Dermis blood vessel endothelial cell (primary cell): ENCODE results near the gene STUB1. TPM values are rescaled to one million over a fixed set of nuclear protein-coding genes. Genes with fewer than 3 reads are reported as not detected.

ENCODE experiments used
- DNase-seq: peaks from one replicate; pipeline ENCODE4 v3.0.0; 2010
- total RNA-seq: library from RNA; depleted of rRNA; stranded (reverse); fragments of >200 nt; gene quantifications from 2 replicates; pipeline ENCODE4 v1.2.3, GENCODE V29; 2014

STUB1 gene
- total RNA-seq, 1 donor from 2014 or later = 94.1 TPM

DNA sequence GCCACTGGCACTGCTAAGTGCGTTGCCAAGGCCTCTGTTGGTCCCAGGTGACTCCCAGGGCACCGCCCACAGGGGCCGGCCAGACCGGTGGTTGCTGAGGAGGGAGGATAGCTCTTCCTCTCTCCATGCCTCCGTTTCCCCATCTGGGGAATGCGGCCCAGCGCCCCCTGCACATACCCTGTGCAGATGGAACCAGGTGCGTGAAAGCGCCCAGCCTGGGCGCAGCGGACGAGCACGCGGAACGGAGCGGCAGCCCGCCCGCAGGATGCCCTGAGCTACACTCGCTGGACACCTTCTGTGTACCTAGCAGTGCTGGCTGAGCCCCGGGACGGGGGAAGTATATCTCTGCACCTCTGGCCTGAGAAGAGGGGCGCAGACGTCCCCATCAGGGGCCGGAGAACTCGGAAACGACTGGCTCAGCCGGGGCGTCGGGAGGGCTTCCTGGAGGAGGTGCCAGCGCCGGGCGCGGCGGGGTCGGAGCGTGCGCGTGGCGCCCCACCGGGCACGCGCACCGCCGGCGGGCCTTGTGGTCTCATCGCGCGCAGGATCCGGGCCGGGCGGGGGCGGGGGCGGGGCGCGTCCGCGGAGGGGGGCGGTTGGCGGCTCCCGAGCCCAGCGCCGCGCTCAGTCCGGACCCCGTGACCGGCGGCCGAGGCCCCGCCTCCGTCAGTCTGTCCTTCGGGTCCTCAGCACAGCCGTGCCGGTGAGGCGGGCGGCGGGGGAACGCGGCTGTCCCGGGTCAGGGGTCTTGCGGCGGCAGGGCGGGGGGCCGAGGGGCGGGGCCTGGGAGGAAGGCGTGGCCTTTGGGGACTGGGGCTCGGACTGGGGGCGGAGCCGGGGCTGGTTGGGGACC lies 46.5 kb downstream of the STUB1 start, which contains the start of the genes CCDC78 and HAGHL:
Gene CCDC78, minus strand, starts transcription at position 6 of the 853 bp plus-strand sequence. CDS start 76 bp downstream, outside the sequence.
Gene HAGHL, plus strand, starts transcription at position 669 of the 853 bp plus-strand sequence. CDS start 404 bp downstream, outside the sequence.
- DNase-seq = no peak

GRCh38 chr16:727291-727977 lies 47.2 kb downstream of the STUB1 start:
- DNase-seq = no peak

DNA sequence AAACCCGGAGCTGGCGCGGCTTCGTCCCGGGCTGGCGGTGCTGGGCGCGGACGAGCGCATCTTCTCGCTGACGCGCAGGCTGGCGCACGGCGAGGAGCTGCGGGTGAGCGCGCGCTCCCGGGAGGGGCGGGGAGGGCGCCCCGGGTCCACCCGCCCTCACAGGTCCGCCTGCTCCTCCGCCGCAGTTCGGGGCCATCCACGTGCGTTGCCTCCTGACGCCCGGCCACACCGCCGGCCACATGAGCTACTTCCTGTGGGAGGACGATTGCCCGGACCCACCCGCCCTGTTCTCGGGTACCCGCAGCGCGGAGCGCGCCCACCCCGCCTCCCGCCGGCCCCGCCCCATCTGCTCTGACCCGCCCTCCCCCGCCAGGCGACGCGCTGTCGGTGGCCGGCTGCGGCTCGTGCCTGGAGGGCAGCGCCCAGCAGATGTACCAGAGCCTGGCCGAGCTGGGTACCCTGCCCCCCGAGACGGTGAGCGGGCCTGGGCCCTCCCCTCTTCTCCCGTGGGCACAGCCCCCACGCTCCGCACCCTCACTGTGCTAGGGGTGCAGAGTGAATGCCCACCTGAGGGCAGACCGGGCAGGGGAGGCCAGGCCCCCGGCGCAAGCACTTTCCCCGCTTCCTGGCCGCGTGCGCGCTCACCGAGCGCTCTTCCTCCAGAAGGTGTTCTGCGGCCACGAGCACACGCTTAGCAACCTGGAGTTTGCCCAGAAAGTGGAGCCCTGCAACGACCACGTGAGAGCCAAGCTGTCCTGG lies 48.1 kb downstream of the STUB1 start:
- DNase-seq = peak; percentile 49

DNA sequence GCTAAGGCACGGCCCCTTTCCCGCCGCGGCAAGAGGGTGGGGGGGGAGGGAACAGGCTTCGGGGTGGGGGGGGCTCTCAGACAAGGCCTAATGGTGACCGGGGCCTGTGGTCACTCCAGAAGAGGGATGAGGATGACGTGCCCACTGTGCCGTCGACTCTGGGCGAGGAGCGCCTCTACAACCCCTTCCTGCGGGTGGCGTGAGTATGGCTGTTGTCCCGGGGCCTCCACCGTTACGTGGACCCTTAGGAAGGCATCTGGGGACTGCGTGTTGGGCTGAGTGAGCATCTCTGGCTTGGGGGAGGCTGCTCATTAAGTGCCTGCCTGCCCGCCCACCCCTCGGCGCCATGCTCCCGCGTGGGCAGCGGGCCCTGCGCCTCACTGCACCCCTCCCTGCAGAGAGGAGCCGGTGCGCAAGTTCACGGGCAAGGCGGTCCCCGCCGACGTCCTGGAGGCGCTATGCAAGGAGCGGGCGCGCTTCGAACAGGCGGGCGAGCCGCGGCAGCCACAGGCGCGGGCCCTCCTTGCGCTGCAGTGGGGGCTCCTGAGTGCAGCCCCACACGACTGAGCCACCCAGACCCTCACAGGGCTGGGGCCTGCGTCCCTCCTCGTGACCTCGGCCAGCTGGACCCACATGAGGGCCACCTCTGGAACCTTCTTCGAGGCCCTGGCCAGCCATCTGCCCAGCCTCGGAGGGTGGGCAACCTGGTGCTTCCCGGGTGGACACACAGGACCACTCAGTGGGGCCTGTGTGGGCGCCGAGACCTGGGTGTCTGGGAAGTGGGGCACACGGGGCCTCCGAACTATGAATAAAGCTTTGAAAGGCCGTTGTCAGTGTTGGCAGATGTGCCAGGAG lies 48.9 kb downstream of the STUB1 start:
- no peak for DNase-seq

DNA sequence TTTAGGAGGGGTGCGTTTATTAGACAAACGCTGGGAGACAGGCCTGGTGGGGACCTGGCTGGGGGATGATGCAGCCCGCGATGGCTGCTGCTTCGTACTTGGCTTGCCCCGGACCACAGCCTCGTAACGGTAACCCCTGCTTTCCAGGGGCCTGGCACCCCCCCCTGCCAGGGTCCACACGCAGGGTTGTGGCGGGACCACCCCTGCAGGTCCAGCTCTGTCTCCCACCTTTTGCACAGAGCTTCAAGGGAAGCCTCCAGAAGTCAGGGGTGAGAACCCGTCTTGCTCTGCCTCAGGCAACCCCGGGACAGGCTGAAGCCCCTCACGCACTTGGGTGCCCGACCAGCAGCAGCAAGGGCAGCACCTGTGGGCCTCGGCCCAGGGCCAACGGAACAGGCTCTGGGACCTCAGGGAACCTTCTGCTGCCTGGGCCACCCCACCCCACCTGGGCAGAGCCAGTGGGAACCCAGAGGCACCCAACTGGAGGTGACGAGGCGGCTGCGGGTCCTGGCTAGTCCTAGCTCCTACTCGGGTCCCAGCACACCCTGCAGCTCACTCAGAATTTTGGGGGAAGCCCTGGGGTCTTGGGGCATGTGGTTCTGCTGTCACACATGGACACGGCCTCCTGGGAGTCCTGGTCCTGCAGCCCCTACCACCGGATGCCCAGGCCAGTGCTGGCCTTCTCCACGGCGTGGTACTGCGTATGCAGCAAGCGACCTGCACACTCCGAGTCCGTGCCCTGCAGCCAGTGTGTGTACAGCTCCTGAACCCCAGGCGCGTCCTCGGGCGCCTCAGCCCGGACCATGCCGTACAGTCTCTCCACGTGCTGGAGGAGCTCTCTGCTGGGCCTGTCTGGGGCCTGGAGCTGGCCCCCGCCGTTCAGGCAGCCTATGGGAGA lies 49.8 kb downstream of the STUB1 start:
- no peak for DNase-seq

DNA sequence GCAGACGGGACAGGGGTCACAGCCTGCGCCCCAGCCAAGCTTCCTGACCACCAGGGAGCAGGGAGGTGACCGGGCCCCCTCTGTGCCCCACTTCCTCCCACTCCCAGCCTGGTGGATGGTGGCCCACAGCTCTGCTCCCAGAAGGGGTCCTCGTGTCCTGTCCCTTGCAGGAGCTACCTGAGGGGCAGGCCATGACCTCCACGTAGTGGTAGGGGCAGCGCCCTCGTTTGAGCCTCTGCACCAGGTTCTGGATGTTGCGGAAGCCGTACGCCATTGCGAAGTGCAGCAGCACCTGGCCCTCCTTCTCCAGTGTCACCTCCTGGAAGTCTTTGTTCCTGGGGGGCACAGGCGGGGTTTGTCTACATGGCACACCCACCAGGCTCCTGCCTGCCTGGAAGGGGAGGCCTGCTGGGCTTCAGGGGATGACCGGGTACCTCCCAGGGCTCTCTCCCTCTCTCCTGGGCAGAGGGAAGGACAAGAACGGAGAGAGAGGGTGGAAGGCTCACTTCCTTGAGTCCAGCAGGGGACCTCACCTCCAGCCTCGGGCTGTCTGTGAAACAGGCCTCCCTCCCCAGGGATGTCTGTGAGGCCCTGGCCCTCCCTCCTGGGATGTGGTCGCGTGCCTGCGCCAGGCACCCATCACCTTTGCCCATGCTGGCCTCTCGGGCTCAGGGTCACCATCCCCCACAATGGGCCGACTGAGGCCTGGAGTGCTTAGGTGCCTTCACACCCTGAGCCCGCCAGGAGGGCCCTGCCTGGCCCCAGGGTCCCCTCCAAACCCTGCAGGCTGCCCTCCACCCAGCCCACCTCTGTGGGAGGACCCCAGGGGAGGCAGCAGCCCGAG lies 50.7 kb downstream of the STUB1 start:
- no peak for DNase-seq

DNA sequence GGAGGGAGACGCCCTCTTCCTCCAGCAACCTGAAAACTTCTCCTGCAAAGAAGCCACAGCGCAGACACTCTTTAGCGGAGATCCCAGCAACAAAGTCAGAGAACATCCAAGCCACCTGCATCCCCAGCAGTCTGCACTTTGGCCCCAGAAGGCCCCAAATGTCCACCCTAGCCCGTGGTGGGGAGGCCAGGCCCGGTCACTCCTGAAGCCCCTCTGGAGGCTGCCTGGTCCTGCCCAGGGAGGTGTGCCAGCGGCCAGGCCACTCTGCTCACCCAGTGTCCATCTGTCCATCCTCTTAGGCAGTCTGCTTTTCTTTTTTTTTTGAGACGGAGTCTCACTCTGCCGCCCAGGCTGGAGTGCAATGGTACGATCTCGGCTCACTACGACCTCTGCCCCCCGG lies 52.1 kb downstream of the STUB1 start:
- DNase-seq = no peak

Other genes with a start within 250 kb of the STUB1 start
- gene CAPN15, start 152.7 kb upstream of the STUB1 start, total RNA-seq = 50.5 and 83.4 TPM in 2 replicates
- not detected in 2 replicates for gene PRR35, start 120.0 kb upstream of the STUB1 start, total RNA-seq
- 1.9 and 2.7 TPM in 2 replicates for gene NHLRC4, start 113.4 kb upstream of the STUB1 start, total RNA-seq
- 25.4 and 32.2 TPM in 2 replicates for gene PIGQ, start 110.4 kb upstream of the STUB1 start, total RNA-seq
- 13.3 and 14.1 TPM in 2 replicates for gene RAB40C, start 90.3 kb upstream of the STUB1 start, total RNA-seq
- gene WFIKKN1, start 49.4 kb upstream of the STUB1 start, total RNA-seq = 0.14 and 0.17 TPM in 2 replicates
- gene METTL26, start 44.1 kb upstream of the STUB1 start, total RNA-seq = 76.4 and 83.6 TPM in 2 replicates
- 11.2 and 12.6 TPM in 2 replicates for gene MCRIP2, start 38.6 kb upstream of the STUB1 start, total RNA-seq
- gene WDR90, start 31.0 kb upstream of the STUB1 start, total RNA-seq = 10.7 and 15.1 TPM in 2 replicates
- 32.9 and 49.0 TPM in 2 replicates for gene RHOT2, start 12.3 kb upstream of the STUB1 start, total RNA-seq
- gene RHBDL1, start 4.7 kb upstream of the STUB1 start, total RNA-seq = 0.05 and 0.51 TPM in 2 replicates
- 34.9 and 45.7 TPM in 2 replicates for gene JMJD8, start 3.9 kb downstream of the STUB1 start, total RNA-seq
- gene WDR24, start 10.0 kb downstream of the STUB1 start, total RNA-seq = 2.7 and 5.3 TPM in 2 replicates
- gene FBXL16, start 25.4 kb downstream of the STUB1 start, total RNA-seq = 0.05 TPM in 1 of 2 replicates, not detected in the other
- gene METRN, start 34.7 kb downstream of the STUB1 start, total RNA-seq = 34.9 and 41.7 TPM in 2 replicates
- 25.5 and 47.5 TPM in 2 replicates for gene ANTKMT, start 40.7 kb downstream of the STUB1 start, total RNA-seq
- 0.34 and 0.65 TPM in 2 replicates for gene CCDC78, start 46.0 kb downstream of the STUB1 start, total RNA-seq
- gene HAGHL, start 46.7 kb downstream of the STUB1 start, total RNA-seq = 5.1 and 6.3 TPM in 2 replicates
- gene CIAO3, start 60.6 kb downstream of the STUB1 start, total RNA-seq = 34.6 and 42.4 TPM in 2 replicates
- 0.09 TPM in 1 of 2 replicates, not detected in the other for gene MSLN, start 80.3 kb downstream of the STUB1 start, total RNA-seq
- gene RPUSD1, start 108.0 kb downstream of the STUB1 start, total RNA-seq = 31.1 and 48.4 TPM in 2 replicates
- gene CHTF18, start 108.2 kb downstream of the STUB1 start, total RNA-seq = 20.1 and 23.8 TPM in 2 replicates
- gene GNG13, start 120.3 kb downstream of the STUB1 start, total RNA-seq = not detected in 2 replicates